Fibroblast of upper back skin (primary cell): ENCODE measurements around the gene SEC24C.
"Not testable (repeated sequence)": the region's sequence is repeated elsewhere in the genome, so short reads cannot be mapped to it uniquely, and the experiment has no call there.

Source experiments
- DNase-seq: peaks from one replicate; pipeline ENCODE4 v3.0.0-alpha.2; 2013

SEC24C gene, protein sequence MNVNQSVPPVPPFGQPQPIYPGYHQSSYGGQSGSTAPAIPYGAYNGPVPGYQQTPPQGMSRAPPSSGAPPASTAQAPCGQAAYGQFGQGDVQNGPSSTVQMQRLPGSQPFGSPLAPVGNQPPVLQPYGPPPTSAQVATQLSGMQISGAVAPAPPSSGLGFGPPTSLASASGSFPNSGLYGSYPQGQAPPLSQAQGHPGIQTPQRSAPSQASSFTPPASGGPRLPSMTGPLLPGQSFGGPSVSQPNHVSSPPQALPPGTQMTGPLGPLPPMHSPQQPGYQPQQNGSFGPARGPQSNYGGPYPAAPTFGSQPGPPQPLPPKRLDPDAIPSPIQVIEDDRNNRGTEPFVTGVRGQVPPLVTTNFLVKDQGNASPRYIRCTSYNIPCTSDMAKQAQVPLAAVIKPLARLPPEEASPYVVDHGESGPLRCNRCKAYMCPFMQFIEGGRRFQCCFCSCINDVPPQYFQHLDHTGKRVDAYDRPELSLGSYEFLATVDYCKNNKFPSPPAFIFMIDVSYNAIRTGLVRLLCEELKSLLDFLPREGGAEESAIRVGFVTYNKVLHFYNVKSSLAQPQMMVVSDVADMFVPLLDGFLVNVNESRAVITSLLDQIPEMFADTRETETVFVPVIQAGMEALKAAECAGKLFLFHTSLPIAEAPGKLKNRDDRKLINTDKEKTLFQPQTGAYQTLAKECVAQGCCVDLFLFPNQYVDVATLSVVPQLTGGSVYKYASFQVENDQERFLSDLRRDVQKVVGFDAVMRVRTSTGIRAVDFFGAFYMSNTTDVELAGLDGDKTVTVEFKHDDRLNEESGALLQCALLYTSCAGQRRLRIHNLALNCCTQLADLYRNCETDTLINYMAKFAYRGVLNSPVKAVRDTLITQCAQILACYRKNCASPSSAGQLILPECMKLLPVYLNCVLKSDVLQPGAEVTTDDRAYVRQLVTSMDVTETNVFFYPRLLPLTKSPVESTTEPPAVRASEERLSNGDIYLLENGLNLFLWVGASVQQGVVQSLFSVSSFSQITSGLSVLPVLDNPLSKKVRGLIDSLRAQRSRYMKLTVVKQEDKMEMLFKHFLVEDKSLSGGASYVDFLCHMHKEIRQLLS

DNA sequence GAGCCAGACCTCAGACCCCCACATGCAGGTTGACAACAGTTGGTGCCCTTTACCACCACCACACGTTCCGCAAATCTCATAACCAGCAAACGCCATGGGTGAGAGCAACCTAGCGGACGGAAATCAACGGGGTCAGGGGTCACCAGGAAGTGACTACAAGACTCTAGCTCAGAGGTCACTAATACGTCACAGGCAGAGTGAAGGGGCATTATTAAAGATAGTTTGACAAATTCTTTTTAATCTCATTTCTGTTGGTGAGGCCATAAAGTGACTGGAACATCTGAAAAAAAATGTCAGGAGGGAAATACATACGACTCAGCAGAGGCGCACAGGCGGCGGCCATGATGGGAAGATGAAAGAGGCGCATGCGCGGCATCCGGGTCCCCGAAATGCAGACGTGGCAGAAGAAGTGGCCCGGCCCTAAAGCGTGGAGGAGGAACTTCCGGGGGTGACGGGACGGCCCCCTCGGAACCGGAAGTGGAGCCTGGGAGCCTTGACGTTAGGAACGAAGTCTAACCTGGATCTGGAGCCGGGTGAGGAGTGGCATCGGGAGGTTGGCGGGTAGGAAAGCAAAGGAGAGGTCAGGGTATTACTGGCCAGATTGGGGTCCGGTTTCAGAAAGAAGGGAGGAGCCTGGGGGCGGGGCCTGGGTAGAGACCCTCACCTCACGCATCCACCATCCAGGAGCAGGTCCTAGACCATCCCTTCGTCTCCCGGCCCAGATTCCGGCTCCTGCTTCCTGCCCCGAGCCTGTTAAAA is at the start of gene SEC24C:
TSS of gene SEC24C (plus strand) at position 468 of the 759 bp plus-strand sequence. CDS start 2,461 bp downstream, outside the sequence.
- DNase-seq = peak; percentile 97

- not testable (repeated sequence) for DNase-seq
These were observed 48.9 kb upstream of the SEC24C start for GRCh38 chr10:73695302-73695701.

GRCh38 chr10:73697675-73698159 is 46.5 kb upstream of the SEC24C start, which contains the start of gene AGAP5:
AGAP5 (minus strand) TSS chr10:73698109; CDS start chr10:73697755, 354 bp downstream.
- not testable (repeated sequence) for DNase-seq

GRCh38 chr10:73698819-73699218 is 45.4 kb upstream of the SEC24C start:
- DNase-seq = not testable (repeated sequence)

- DNase-seq = not testable (repeated sequence)
These were observed 40.2 kb upstream of the SEC24C start for GRCh38 chr10:73703924-73704323.

GRCh38 chr10:73705506-73706072 is 38.6 kb upstream of the SEC24C start:
- not testable (repeated sequence) for DNase-seq

DNA sequence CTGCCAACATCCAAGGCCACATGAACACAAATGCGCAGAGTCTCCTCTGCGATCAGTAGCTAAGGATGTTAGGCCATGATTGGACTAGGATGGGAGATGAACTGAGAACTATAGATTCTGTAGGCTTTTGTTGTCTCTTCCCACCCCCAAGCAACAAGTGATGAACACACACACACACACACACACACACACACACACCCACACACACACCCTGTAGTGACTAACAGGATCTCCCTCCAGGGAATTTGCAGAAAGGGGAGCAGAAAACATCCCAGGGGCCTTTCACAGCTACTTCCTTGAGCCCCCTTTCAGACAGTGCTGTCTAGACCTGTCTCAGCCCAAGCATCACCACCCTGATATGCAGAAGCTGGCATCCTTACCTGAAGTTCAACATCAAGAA is 37.7 kb upstream of the SEC24C start:
- not testable (repeated sequence) for DNase-seq

GRCh38 chr10:73707628-73708027 is 36.5 kb upstream of the SEC24C start:
- DNase-seq = not testable (repeated sequence)

GRCh38 chr10:73708122-73708521 is 36.0 kb upstream of the SEC24C start:
- DNase-seq = not testable (repeated sequence)

DNA sequence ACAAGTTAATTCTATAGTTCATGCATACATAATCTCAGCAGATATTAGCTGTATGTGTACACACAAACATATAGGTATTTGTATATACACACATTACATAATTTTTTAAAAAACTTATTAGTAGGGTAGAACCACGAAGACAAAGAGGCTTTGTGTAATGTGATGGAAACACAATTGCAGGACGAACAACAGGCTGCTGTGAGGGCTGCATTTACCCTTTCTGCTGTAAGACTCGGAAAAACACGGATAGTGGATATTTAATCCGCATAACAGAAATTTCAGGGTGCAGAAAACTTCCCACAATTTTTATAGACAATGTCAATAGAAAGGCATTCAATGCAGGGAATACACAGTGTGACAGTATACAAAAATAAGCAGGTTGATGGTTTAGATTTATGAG is 32.5 kb upstream of the SEC24C start:
- DNase-seq = not testable (repeated sequence)

- DNase-seq = not testable (repeated sequence)
These were observed 30.3 kb upstream of the SEC24C start for GRCh38 chr10:73713912-73714311.

GRCh38 chr10:73714483-73714882 is 29.7 kb upstream of the SEC24C start:
- not testable (repeated sequence) for DNase-seq

- DNase-seq = not testable (repeated sequence)
These were observed 28.7 kb upstream of the SEC24C start for GRCh38 chr10:73715179-73716156.

- DNase-seq = no peak
These were observed 27.9 kb upstream of the SEC24C start for GRCh38 chr10:73716251-73716650.

GRCh38 chr10:73717556-73717955 is 26.6 kb upstream of the SEC24C start:
- no peak for DNase-seq

DNA sequence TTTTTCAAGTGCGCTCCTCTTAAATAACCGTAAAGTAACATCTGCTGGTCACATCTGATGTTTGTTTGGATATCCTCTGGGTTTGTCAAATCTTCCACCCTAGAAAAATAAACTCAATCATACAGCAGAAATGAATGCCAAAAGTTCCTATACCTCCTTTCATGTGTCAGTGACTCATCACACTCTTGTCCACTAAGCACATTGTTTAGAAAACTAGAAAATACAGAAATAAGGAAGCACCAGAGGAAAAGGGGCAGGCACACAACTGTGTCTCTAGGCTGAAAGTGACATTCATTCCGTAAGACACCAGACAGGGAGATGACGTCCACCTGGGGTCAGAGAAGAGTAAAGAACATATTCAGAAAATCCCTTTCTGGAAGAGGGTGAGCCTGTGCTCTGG is 23.6 kb upstream of the SEC24C start:
- not testable (repeated sequence) for DNase-seq

GRCh38 chr10:73723516-73723915 is 20.7 kb upstream of the SEC24C start:
- DNase-seq = no peak

DNA sequence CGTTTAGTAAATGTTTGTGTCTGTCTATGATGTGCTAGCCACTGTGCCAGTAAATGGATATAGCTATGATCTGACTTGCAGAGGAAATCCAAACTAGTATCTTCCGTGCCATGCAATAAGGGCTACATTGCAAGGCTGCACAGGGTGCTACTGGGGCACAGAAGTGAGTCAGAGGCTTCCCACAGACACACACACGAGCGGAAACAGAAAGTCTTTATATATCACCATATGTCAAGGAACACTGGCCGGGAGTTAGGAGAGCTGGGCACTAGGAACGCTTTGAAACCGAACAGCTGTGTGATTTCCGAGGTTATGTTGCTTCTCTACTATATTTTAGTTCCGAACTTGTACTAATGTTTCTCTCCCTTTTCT is 14.4 kb upstream of the SEC24C start:
- DNase-seq = peak; percentile 37

DNA sequence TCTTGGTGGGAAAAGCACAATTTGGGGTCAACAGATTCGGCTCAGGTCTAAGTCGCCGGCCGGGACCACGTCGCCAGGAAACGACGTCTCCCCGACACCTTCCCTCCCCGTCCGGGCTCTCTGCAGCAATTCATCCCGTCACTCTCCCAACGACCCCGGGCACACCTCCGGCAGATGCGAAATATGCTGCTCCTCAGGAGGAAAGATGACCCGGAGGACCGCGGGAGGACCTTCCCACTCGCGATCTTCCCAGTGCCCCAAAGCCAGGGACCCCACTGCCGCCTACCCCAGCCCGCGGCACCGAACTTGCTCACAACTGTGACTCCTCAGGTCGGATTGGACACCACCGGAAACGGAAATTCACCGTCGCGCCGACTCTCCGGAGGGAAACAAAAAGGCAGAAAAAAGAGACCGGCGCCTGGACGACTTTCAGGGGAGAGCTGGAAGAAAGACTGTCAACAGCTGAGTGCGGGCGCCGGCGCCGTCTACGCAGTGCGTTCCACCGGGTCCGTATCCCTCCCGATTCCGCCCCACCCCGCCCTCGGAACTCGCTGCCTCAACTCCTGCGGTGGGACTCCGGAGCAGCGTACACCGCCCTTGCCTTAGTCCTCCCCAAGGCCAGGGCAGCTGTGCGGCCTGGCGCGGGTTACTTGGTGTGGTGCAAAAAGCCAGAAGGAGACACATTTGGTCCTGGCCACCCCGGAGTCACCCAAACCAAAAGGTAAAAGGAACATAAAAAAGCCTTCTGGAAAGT is 13.8 kb upstream of the SEC24C start:
- DNase-seq = peak; percentile 88
